ENCODE data around the gene GRIP1. TPM values are rescaled to one million over a fixed set of nuclear protein-coding genes. Genes with fewer than 3 reads are reported as not detected.

Gene GRIP1
- total and polyA plus RNA-seq, 2 of the 4 experiments (the other 2 are of a cell fraction), result under 0.01 to 0.07 TPM

DNA sequence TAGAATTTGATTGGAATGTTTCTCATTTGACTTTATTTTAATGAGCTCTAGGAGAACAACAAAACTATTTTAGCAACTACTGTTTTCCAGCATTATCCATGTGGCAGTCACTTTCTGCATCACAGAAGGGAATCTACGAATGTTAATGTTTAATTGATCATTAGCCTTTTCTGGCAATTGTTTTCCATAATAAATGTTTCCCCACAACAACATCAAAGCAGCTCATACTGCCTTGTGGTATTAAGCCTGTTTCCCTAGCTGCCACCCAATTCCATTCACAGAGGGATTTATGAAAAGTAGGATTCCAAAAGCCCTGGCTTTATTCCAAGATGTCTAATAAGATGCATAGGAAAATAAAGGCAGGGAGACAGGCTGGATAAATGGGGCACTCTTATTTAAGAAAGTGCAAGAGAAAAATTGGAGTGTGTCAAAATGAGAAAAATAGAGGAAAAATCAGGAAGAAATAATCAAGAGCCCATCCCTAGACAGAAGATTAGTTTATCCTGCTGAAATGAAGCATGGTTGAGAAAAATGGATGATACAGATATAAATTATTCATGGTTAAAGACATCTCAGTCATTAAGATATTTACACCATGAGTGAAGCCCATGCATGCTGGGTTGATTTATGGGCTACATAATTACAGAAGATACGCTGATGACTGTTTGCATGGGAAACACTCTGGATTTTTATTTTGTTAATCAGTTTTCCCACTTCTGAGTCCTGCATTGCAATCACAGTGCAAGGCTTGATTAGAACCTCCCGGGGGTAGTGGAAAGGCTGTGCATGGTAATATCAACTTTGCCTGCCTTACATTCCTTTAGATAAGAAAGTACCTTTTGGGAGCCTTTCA is 196.3 kb downstream of the GRIP1 start:
- no peak overlapping the region for H3K23ac ChIP-seq (ENCODE audit: low read depth, low read length)
- no peak overlapping the region for H2AFZ ChIP-seq (replicated peaks; ENCODE audit: low read length, poor library complexity)
- H2AK5ac ChIP-seq (ENCODE audit: low read depth, low read length), result no peak overlapping the region
- no peak overlapping the region for H3K56ac ChIP-seq (ENCODE audit: extremely low read depth, insufficient read depth, low read length)
- TF ChIP-seq CHD1 (IDR thresholded peaks at IDR 0.05; ENCODE audit: low read depth, low read length) (no peak), CEBPB (IDR thresholded peaks at IDR 0.05; ENCODE audit: low read depth, low read length) (no peak), BHLHE40 (IDR thresholded peaks at IDR 0.05; ENCODE audit: low read depth, low read length) (no peak), MXI1 (IDR thresholded peaks at IDR 0.05; ENCODE audit: borderline replicate concordance, low read depth, low read length) (no peak), POLR2A (IDR thresholded peaks at IDR 0.05; ENCODE audit: low read depth, low read length) (no peak)
- TF ChIP-seq, protein P1, sequence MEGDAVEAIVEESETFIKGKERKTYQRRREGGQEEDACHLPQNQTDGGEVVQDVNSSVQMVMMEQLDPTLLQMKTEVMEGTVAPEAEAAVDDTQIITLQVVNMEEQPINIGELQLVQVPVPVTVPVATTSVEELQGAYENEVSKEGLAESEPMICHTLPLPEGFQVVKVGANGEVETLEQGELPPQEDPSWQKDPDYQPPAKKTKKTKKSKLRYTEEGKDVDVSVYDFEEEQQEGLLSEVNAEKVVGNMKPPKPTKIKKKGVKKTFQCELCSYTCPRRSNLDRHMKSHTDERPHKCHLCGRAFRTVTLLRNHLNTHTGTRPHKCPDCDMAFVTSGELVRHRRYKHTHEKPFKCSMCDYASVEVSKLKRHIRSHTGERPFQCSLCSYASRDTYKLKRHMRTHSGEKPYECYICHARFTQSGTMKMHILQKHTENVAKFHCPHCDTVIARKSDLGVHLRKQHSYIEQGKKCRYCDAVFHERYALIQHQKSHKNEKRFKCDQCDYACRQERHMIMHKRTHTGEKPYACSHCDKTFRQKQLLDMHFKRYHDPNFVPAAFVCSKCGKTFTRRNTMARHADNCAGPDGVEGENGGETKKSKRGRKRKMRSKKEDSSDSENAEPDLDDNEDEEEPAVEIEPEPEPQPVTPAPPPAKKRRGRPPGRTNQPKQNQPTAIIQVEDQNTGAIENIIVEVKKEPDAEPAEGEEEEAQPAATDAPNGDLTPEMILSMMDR (conservative IDR thresholded peaks at IDR 0.05; ENCODE audit: low read depth, low read length), result no peak
- no peak overlapping the region for H3K18ac ChIP-seq (ENCODE audit: low read depth, low read length)
- POLR2A ChIA-PET (ENCODE audit: unreplicated experiment), result no interaction called here
- H3K4me2 ChIP-seq (ENCODE audit: low read depth, low read length), result no peak overlapping the region
- H4K91ac ChIP-seq (ENCODE audit: insufficient read depth, low read depth, low read length), result no peak overlapping the region
- no peaks in the 10 kb centered on the region for H4K20me1 ChIP-seq (ENCODE audit: insufficient read depth, low read length)
- no peak overlapping the region for H3K27ac ChIP-seq (ENCODE audit: insufficient read depth, low read length)
- H3K36me3 ChIP-seq (ENCODE audit: control insufficient read depth, insufficient read depth, low read length), result no peaks in the 10 kb centered on the region
- BruUV-seq (replicated peaks), result no TSS peak
- no peak overlapping the region for H3K4ac ChIP-seq (ENCODE audit: low read depth, low read length)
- H3K9ac ChIP-seq (ENCODE audit: low read depth, low read length), result no peak overlapping the region
- no peak overlapping the region for H4K5ac ChIP-seq (ENCODE audit: low read depth, low read length)
- H2AK9ac ChIP-seq (replicated peaks; ENCODE audit: low read depth, low read length, poor library complexity), result no peak overlapping the region
- WGBS, 2 experiments (ENCODE audit: extremely low coverage in 2 of 2, insufficient read length in 1 of 2), result no CpG with 5 or more reads among the region's 3 CpGs
- H3K9me3 ChIP-seq (ENCODE audit: control insufficient read depth, insufficient read depth, low read length), result no peaks in the 10 kb centered on the region
- in situ Hi-C loops (cut with MboI; ENCODE audit: low sequenced_read_pairs), result no loop called here
- H3K4me3 ChIP-seq (ENCODE audit: insufficient read depth, low read depth, low read length), result no peak overlapping the region
- H4K8ac ChIP-seq (ENCODE audit: low read depth in 2 of 2, low read length in 2 of 2), result no peak overlapping the region
- CTCF ChIA-PET, result no interaction called here
- H2BK120ac ChIP-seq (ENCODE audit: low read depth, low read length), result no peak overlapping the region
- no peak overlapping the region for H2BK20ac ChIP-seq (ENCODE audit: low read depth, low read length)
- H2BK5ac ChIP-seq (ENCODE audit: low read depth, low read length, poor library complexity, severe bottlenecking), result no peak overlapping the region
- H3K4me1 ChIP-seq (ENCODE audit: control insufficient read depth, insufficient read depth, low read length), result no peaks in the 10 kb centered on the region
- no peaks in the 10 kb centered on the region for H3K79me1 ChIP-seq (ENCODE audit: low read depth in 1 of 2, low read length in 2 of 2)
- dilution Hi-C loops (cut with HindIII; ENCODE audit: low sequenced_read_pairs, unreplicated experiment), result no loop called here
- H3K14ac ChIP-seq (replicated peaks; ENCODE audit: low read depth, low read length), result no peak overlapping the region
- ATAC-seq (ENCODE audit: low read depth) (no peak), DNase-seq (no peak)
- no peak overlapping the region for H2BK15ac ChIP-seq (ENCODE audit: low read depth, low read length)
- H3K9me1 ChIP-seq (ENCODE audit: insufficient read depth, low read length), result no peaks in the 10 kb centered on the region
- intact Hi-C loops (cut with micrococcal nuclease), result no loop called here
- no peaks in the 10 kb centered on the region for H3K27me3 ChIP-seq (ENCODE audit: control insufficient read depth, insufficient read depth, low read length)
